Pancreas (tissue), 10 donors: ENCODE measurements around the gene RAB1B. TPM values are rescaled to one million over a fixed set of nuclear protein-coding genes. Genes with fewer than 3 reads are reported as not detected.

Source experiments
- ATAC-seq, 4 donors: fragments of 200-7000 bp; cut with Tn5 transposase; one replicate each; pipeline versions ENCODE4 v1.8.0 to v1.9.1; 2020; ENCODE audit warnings: mild to moderate bottlenecking in 4 of 4, moderate library complexity in 4 of 4
- DNase-seq, 6 donors: peaks; one replicate each; pipeline ENCODE4 v3.0.0-alpha.2; 2020
- FAIRE-seq: peaks from 2 replicates; lab custom pipeline; 2012; peaks lifted over from hg19 to GRCh38; lab: Jason Lieb, UNC
- H3K27ac ChIP-seq, 4 donors: fragments of 200-600 bp; sonication (generic); 1 replicate in 3 of 4; 2 replicates in 1 of 4; pipeline versions ENCODE4 v1.5.0 to v1.8.0; 2020
- H3K27me3 ChIP-seq, 4 donors: fragments of 200-600 bp; one replicate each; pipeline ENCODE4 v1.8.0; 2021
- H3K36me3 ChIP-seq, 3 donors: fragments of 200-600 bp; sonication (generic) in 1 of 3; one replicate each; pipeline versions ENCODE4 v1.5.0 to v1.8.0; 2020 to 2021
- H3K4me1 ChIP-seq, 3 donors: fragments of 200-600 bp; one replicate each; pipeline ENCODE4 v1.8.0; 2021
- H3K4me3 ChIP-seq, 4 donors: fragments of 200-600 bp; sonication (generic) in 2 of 4; one replicate each; pipeline versions ENCODE4 v1.5.0 to v1.8.0; 2020 to 2021
- H3K9me3 ChIP-seq, 4 donors: fragments of 200-600 bp; one replicate each; pipeline ENCODE4 v1.8.0; 2021
- WGBS, 2 donors: extraction: QIAGEN DNeasy Blood & Tissue Kit; methylation state at CpG; one replicate each; pipeline ENCODE4 v1.1.7; 2013; 5-methylcytosine and 5-hydroxymethylcytosine counted together
- intact Hi-C, 3 donors: fragments of 100-400 bp; cut with DNase I; formaldehyde crosslinking; loops; one replicate each; pipeline versions ENCODE4 v1.11.1 to v1.14.2; 2022
- polyA plus RNA-seq, 2 donors: library from polyadenylated mRNA; stranded (reverse); fragments of 200-250 nt; gene quantifications; one replicate each; pipeline ENCODE4 v1.2.3, GENCODE V29; 2013
- total RNA-seq, 6 donors: library from RNA; stranded (reverse); fragmentation: NEBNext Ultra II Directional in 4 of 6; extraction: Animal tissue kit (Norgen Biotek cat#: 25700) in 4 of 6; gene quantifications; one replicate each; pipeline versions ENCODE4 v1.2.1 to v1.2.4, GENCODE V29; 2021 to 2023
- TF ChIP-seq, protein P1 (sequence below), 4 donors: fragments of 200-600 bp; sonication (generic) in 3 of 4; IDR thresholded peaks; one replicate each; pipeline versions ENCODE4 v1.5.0 to v1.8.0; 2021; ENCODE audit warnings: antibody characterized with exemption in 4 of 4
- donor health status: healthy with polysubstance abuse.
- donor health status: DM: no; HTN: no; CAD: no; lungs with moderate emphysema.
- donor health status: DM: no; HTN: no; CAD: no.
- donor health status: control.
- donor health status: control.
- donor health status: Bipolar disorder and iron deficiency.
- donor health status: DM: yes; HTN: yes; CAD: no.
- donor health status: DM: no; HTN: no; CAD: no.
- donor health status: DM: no; HTN: no; CAD: no.
- donor health status: DM: yes; HTN: yes; CAD: no.

RAB1B gene
- total and polyA plus RNA-seq, 8 donors = 36.8 to 96.2 (median 55.1) TPM

DNA sequence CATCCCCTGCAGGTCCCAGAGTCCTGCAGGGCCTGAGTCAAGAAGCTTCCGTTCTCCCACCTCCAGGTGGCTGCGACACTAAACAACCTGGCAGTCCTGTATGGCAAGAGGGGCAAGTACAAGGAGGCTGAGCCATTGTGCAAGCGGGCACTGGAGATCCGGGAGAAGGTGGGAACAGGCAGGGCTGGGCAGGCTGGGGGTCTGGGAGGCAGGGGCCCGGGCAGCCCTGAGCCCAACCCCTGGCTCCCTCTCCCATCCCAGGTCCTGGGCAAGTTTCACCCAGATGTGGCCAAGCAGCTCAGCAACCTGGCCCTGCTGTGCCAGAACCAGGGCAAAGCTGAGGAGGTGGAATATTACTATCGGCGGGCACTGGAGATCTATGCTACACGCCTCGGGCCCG is 4.7 kb upstream of the RAB1B start:
- TF ChIP-seq, protein P1, sequence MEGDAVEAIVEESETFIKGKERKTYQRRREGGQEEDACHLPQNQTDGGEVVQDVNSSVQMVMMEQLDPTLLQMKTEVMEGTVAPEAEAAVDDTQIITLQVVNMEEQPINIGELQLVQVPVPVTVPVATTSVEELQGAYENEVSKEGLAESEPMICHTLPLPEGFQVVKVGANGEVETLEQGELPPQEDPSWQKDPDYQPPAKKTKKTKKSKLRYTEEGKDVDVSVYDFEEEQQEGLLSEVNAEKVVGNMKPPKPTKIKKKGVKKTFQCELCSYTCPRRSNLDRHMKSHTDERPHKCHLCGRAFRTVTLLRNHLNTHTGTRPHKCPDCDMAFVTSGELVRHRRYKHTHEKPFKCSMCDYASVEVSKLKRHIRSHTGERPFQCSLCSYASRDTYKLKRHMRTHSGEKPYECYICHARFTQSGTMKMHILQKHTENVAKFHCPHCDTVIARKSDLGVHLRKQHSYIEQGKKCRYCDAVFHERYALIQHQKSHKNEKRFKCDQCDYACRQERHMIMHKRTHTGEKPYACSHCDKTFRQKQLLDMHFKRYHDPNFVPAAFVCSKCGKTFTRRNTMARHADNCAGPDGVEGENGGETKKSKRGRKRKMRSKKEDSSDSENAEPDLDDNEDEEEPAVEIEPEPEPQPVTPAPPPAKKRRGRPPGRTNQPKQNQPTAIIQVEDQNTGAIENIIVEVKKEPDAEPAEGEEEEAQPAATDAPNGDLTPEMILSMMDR (IDR thresholded peaks at IDR 0.05) = no peak
- ATAC-seq (no peak), DNase-seq (peak in 2 of 6 donors; percentile 23 to 64), FAIRE-seq (no peak)
- H3K4me3 ChIP-seq = no peak overlapping the region
- no peak overlapping the region for H3K27ac ChIP-seq
- H3K9me3 ChIP-seq = no peaks in the 10 kb centered on the region
- 94% methylated on average over 10 of the region's 10 CpGs for WGBS, 2 donors
- H3K27me3 ChIP-seq = no peaks in the 10 kb centered on the region
- no peaks in the 10 kb centered on the region for H3K36me3 ChIP-seq
- intact Hi-C loops = no loop called here
- H3K4me1 ChIP-seq = peaks cover 0 to 2% (median 0%) of the 10 kb centered on the region in 3 donors

DNA sequence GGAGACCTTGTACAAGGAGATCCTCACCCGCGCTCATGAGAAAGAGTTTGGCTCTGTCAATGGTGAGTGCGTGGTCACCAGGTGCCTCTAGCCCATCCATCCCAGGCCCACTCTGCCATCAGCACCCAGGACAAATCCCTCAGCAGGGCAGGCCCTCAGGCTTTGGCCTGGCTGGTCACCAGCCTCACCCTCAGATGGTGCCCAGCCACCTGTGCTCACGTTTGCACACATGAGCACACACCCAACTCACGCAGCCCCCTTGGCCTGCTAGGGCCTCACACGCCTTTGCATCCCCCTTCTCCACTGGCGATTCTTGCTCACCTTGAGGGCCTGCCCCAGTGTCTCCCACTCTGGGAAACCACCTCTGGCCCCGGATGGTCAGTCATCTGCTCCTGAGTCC is 4.1 kb upstream of the RAB1B start:
- ATAC-seq = no peak
- Histone ChIP-seq H3K27ac (no peak overlapping the region), H3K9me3 (no peaks in the 10 kb centered on the region), H3K4me1 (no peaks in the 10 kb centered on the region), H3K4me3 (no peak overlapping the region), H3K27me3 (no peaks in the 10 kb centered on the region), H3K36me3 (no peaks in the 10 kb centered on the region)
- FAIRE-seq = no peak
- TF ChIP-seq, protein P1 (IDR thresholded peaks at IDR 0.05) = no peak
- intact Hi-C loops = no loop called here
- peak in 3 of 6 donors; percentile 14 to 63 (median 29) for DNase-seq
- WGBS, 2 donors = 91% methylated on average over 8 of the region's 8 CpGs

GRCh38 chr11:66264914-66265313 is 3.5 kb upstream of the RAB1B start:
- DNase-seq = peak in 5 of 6 donors; percentile 20 to 67 (median 58)
- intact Hi-C loops = no loop called here
- H3K27me3 ChIP-seq = no peaks in the 10 kb centered on the region

GRCh38 chr11:66265531-66266377 is 2.7 kb upstream of the RAB1B start:
- H3K4me3 ChIP-seq = no peak overlapping the region
- no peaks in the 10 kb centered on the region for H3K9me3 ChIP-seq
- H3K4me1 ChIP-seq = no peaks in the 10 kb centered on the region
- TF ChIP-seq, protein P1 (IDR thresholded peaks at IDR 0.05) = no peak
- H3K36me3 ChIP-seq = no peaks in the 10 kb centered on the region
- ATAC-seq (no peak), DNase-seq (peak in 4 of 6 donors; percentile 29 to 83 (median 60)), FAIRE-seq (no peak)
- H3K27me3 ChIP-seq = no peaks in the 10 kb centered on the region
- H3K27ac ChIP-seq = no peak overlapping the region
- 93 to 95% methylated on average over 23 to 26 of the region's 26 CpGs for WGBS, 2 donors
- intact Hi-C loops = no loop called here

More at GRCh38 chr11:66264914-66265313, 3.5 kb upstream of the RAB1B start:
- ATAC-seq (no peak), FAIRE-seq (no peak)
- Histone ChIP-seq H3K4me1 (no peaks in the 10 kb centered on the region), H3K27ac (no peak overlapping the region), H3K9me3 (no peaks in the 10 kb centered on the region), H3K4me3 (no peak overlapping the region), H3K36me3 (no peaks in the 10 kb centered on the region)
- TF ChIP-seq, protein P1 (IDR thresholded peaks at IDR 0.05) = peak in 1 of 4 donors; percentile 8
- WGBS, 2 donors = 65 to 73% methylated on average over 12 of the region's 12 CpGs
